ENCODE measurements around the gene NMD3.

NMD3 gene

GRCh38 chr3:161284989-161285388, 63.9 kb downstream of the NMD3 start:
- no peak for DNase-seq (ENCODE audit: low read depth)

- DNase-seq (ENCODE audit: low read depth), result no peak
Observed at GRCh38 chr3:161289174-161289573, 68.1 kb downstream of the NMD3 start.

GRCh38 chr3:161291191-161291901, 70.2 kb downstream of the NMD3 start:
- DNase-seq (ENCODE audit: low read depth), result no peak

GRCh38 chr3:161293381-161293780, 72.3 kb downstream of the NMD3 start:
- no peak for DNase-seq (ENCODE audit: low read depth)

- DNase-seq (ENCODE audit: low read depth), result no peak
Observed at GRCh38 chr3:161295325-161295724, 74.2 kb downstream of the NMD3 start.

GRCh38 chr3:161296814-161297213, 75.7 kb downstream of the NMD3 start:
- no peak for DNase-seq (ENCODE audit: low read depth)

All from HS-27A (cell line).